Measurements from ENCODE around the gene FRAT1. TPM values are rescaled to one million over a fixed set of nuclear protein-coding genes. Genes with fewer than 3 reads are reported as not detected.

Gene FRAT1
- total and polyA plus RNA-seq, 2 of the 13 experiments (the other 11 are each of a cell fraction or from before 2014, with no cell fraction given): 1.7 to 2.3 TPM

DNA sequence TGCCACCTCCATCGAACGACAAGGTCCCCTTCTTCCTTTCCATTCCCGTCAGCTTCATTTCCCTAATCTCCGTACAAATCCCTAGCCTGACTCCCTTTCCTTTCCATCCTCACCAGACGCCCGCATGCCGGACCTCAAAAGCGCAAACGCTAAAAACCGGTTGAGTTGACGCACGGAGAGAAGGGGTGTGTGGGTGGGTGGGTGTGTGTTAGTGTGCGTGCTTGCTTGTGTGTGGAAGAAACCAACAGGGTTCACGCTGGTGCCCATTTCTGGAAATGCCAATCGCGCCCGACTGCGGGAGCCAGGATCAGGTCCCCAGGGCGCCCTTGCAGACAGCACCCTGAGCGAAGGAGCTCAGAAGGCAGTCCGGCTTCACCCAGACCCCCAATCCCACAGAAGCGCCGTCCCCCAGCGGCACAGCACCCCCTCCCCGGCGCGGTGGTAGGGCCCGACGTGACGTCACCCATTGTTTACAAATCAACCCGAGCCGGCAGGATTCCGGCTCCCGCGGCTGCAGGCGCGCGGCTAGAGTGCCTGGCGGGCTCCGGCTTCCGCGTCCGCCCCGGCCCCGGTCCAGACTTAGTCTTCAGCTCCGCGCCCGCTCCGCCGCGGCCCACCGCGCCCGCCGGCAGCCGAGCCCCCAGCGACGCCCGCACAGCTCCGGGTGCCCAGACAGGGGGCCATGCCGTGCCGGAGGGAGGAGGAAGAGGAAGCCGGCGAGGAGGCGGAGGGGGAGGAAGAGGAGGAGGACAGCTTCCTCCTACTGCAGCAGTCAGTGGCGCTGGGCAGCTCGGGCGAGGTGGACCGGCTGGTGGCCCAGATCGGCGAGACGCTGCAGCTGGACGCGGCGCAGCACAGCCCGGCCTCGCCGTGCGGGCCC is at the start of gene FRAT1 (continued):
- no peak for TF ChIP-seq GPN1 (CRISPR knock-in tag; IDR thresholded peaks at IDR 0.05; ENCODE audit: borderline replicate concordance)
- TF ChIP-seq RELA (CRISPR knock-in tag; IDR thresholded peaks at IDR 0.05): no peak
- TF ChIP-seq FOXP1 (IDR thresholded peaks at IDR 0.05): peak; percentile 80
- TF ChIP-seq FOXP1 (CRISPR knock-in tag; IDR thresholded peaks at IDR 0.05): no peak
- TF ChIP-seq SP5 (CRISPR knock-in tag; IDR thresholded peaks at IDR 0.05; ENCODE audit: borderline replicate concordance, low read depth): no peak
- no peak for TF ChIP-seq ATM (IDR thresholded peaks at IDR 0.05; ENCODE audit: borderline replicate concordance)
- TF ChIP-seq, protein P1, sequence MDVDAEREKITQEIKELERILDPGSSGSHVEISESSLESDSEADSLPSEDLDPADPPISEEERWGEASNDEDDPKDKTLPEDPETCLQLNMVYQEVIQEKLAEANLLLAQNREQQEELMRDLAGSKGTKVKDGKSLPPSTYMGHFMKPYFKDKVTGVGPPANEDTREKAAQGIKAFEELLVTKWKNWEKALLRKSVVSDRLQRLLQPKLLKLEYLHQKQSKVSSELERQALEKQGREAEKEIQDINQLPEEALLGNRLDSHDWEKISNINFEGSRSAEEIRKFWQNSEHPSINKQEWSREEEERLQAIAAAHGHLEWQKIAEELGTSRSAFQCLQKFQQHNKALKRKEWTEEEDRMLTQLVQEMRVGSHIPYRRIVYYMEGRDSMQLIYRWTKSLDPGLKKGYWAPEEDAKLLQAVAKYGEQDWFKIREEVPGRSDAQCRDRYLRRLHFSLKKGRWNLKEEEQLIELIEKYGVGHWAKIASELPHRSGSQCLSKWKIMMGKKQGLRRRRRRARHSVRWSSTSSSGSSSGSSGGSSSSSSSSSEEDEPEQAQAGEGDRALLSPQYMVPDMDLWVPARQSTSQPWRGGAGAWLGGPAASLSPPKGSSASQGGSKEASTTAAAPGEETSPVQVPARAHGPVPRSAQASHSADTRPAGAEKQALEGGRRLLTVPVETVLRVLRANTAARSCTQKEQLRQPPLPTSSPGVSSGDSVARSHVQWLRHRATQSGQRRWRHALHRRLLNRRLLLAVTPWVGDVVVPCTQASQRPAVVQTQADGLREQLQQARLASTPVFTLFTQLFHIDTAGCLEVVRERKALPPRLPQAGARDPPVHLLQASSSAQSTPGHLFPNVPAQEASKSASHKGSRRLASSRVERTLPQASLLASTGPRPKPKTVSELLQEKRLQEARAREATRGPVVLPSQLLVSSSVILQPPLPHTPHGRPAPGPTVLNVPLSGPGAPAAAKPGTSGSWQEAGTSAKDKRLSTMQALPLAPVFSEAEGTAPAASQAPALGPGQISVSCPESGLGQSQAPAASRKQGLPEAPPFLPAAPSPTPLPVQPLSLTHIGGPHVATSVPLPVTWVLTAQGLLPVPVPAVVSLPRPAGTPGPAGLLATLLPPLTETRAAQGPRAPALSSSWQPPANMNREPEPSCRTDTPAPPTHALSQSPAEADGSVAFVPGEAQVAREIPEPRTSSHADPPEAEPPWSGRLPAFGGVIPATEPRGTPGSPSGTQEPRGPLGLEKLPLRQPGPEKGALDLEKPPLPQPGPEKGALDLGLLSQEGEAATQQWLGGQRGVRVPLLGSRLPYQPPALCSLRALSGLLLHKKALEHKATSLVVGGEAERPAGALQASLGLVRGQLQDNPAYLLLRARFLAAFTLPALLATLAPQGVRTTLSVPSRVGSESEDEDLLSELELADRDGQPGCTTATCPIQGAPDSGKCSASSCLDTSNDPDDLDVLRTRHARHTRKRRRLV (CRISPR knock-in tag; IDR thresholded peaks at IDR 0.05): no peak
- TF ChIP-seq, protein P2, sequence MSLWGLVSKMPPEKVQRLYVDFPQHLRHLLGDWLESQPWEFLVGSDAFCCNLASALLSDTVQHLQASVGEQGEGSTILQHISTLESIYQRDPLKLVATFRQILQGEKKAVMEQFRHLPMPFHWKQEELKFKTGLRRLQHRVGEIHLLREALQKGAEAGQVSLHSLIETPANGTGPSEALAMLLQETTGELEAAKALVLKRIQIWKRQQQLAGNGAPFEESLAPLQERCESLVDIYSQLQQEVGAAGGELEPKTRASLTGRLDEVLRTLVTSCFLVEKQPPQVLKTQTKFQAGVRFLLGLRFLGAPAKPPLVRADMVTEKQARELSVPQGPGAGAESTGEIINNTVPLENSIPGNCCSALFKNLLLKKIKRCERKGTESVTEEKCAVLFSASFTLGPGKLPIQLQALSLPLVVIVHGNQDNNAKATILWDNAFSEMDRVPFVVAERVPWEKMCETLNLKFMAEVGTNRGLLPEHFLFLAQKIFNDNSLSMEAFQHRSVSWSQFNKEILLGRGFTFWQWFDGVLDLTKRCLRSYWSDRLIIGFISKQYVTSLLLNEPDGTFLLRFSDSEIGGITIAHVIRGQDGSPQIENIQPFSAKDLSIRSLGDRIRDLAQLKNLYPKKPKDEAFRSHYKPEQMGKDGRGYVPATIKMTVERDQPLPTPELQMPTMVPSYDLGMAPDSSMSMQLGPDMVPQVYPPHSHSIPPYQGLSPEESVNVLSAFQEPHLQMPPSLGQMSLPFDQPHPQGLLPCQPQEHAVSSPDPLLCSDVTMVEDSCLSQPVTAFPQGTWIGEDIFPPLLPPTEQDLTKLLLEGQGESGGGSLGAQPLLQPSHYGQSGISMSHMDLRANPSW (CRISPR knock-in tag; IDR thresholded peaks at IDR 0.05; ENCODE audit: borderline replicate concordance): peak; percentile 62; the same call in 1 of the 2 replicates
- TF ChIP-seq, protein P3, sequence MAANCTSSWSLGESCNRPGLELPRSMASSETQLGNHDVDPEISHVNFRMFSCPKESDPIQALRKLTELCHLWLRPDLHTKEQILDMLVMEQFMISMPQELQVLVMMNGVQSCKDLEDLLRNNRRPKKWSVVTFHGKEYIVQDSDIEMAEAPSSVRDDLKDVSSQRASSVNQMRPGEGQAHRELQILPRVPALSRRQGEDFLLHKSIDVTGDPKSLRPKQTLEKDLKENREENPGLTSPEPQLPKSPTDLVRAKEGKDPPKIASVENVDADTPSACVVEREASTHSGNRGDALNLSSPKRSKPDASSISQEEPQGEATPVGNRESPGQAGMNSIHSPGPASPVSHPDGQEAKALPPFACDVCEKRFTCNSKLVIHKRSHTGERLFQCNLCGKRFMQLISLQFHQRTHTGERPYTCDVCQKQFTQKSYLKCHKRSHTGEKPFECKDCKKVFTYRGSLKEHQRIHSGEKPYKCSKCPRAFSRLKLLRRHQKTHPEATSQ (CRISPR knock-in tag; IDR thresholded peaks at IDR 0.05; ENCODE audit: borderline replicate concordance): no peak
- TF ChIP-seq ZNF549 (CRISPR knock-in tag; IDR thresholded peaks at IDR 0.05): no peak
- TF ChIP-seq, protein P4, sequence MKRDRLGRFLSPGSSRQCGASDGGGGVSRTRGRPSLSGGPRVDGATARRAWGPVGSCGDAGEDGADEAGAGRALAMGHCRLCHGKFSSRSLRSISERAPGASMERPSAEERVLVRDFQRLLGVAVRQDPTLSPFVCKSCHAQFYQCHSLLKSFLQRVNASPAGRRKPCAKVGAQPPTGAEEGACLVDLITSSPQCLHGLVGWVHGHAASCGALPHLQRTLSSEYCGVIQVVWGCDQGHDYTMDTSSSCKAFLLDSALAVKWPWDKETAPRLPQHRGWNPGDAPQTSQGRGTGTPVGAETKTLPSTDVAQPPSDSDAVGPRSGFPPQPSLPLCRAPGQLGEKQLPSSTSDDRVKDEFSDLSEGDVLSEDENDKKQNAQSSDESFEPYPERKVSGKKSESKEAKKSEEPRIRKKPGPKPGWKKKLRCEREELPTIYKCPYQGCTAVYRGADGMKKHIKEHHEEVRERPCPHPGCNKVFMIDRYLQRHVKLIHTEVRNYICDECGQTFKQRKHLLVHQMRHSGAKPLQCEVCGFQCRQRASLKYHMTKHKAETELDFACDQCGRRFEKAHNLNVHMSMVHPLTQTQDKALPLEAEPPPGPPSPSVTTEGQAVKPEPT (CRISPR knock-in tag; IDR thresholded peaks at IDR 0.05; ENCODE audit: low read depth): no peak
- TF ChIP-seq, protein P5, sequence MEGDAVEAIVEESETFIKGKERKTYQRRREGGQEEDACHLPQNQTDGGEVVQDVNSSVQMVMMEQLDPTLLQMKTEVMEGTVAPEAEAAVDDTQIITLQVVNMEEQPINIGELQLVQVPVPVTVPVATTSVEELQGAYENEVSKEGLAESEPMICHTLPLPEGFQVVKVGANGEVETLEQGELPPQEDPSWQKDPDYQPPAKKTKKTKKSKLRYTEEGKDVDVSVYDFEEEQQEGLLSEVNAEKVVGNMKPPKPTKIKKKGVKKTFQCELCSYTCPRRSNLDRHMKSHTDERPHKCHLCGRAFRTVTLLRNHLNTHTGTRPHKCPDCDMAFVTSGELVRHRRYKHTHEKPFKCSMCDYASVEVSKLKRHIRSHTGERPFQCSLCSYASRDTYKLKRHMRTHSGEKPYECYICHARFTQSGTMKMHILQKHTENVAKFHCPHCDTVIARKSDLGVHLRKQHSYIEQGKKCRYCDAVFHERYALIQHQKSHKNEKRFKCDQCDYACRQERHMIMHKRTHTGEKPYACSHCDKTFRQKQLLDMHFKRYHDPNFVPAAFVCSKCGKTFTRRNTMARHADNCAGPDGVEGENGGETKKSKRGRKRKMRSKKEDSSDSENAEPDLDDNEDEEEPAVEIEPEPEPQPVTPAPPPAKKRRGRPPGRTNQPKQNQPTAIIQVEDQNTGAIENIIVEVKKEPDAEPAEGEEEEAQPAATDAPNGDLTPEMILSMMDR (CRISPR knock-in tag; IDR thresholded peaks at IDR 0.05): no peak
- no peak for TF ChIP-seq HES4 (CRISPR knock-in tag; IDR thresholded peaks at IDR 0.05; ENCODE audit: borderline replicate concordance)
- TF ChIP-seq KLF6 (CRISPR knock-in tag; IDR thresholded peaks at IDR 0.05): 0 out of 2 replicates have a peak, but pooled peaks have one; percentile 26
- TF ChIP-seq NFE2 (CRISPR knock-in tag; IDR thresholded peaks at IDR 0.05): no peak
- no peak for TF ChIP-seq ZSCAN29 (CRISPR knock-in tag; conservative IDR thresholded peaks at IDR 0.05)

Data from HepG2 (cell line).